Measurements from ENCODE around the gene GALNT11.

GRCh38 chr7:152103691-152104090, 78.2 kb downstream of the GALNT11 start:
- TF ChIP-seq, protein P1, sequence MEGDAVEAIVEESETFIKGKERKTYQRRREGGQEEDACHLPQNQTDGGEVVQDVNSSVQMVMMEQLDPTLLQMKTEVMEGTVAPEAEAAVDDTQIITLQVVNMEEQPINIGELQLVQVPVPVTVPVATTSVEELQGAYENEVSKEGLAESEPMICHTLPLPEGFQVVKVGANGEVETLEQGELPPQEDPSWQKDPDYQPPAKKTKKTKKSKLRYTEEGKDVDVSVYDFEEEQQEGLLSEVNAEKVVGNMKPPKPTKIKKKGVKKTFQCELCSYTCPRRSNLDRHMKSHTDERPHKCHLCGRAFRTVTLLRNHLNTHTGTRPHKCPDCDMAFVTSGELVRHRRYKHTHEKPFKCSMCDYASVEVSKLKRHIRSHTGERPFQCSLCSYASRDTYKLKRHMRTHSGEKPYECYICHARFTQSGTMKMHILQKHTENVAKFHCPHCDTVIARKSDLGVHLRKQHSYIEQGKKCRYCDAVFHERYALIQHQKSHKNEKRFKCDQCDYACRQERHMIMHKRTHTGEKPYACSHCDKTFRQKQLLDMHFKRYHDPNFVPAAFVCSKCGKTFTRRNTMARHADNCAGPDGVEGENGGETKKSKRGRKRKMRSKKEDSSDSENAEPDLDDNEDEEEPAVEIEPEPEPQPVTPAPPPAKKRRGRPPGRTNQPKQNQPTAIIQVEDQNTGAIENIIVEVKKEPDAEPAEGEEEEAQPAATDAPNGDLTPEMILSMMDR (IDR thresholded peaks at IDR 0.05; ENCODE audit: borderline replicate concordance, extremely low read depth, low read length, poor library complexity, severe bottlenecking) = no peak
- TF ChIP-seq EZH2 (IDR thresholded peaks at IDR 0.05; ENCODE audit: borderline replicate concordance, low read depth, low read length, severe bottlenecking) = no peak

All from DND-41 (cell line).